HG02970 (cell line): ENCODE results near the gene MYH6.
"Not testable (repeated sequence)": the region's sequence is repeated elsewhere in the genome, so short reads cannot be mapped to it uniquely, and the experiment has no call there.

Experiments
- ATAC-seq: cut with Tn5 transposase; IDR thresholded peaks from one replicate; pipeline ENCODE4 v1.9.1; 2021; ENCODE audit warnings: mild to moderate bottlenecking, moderate library complexity, moderate number of reproducible peaks; ENCODE audit not compliant: unreplicated experiment, low FRiP score

The MYH6 gene

DNA sequence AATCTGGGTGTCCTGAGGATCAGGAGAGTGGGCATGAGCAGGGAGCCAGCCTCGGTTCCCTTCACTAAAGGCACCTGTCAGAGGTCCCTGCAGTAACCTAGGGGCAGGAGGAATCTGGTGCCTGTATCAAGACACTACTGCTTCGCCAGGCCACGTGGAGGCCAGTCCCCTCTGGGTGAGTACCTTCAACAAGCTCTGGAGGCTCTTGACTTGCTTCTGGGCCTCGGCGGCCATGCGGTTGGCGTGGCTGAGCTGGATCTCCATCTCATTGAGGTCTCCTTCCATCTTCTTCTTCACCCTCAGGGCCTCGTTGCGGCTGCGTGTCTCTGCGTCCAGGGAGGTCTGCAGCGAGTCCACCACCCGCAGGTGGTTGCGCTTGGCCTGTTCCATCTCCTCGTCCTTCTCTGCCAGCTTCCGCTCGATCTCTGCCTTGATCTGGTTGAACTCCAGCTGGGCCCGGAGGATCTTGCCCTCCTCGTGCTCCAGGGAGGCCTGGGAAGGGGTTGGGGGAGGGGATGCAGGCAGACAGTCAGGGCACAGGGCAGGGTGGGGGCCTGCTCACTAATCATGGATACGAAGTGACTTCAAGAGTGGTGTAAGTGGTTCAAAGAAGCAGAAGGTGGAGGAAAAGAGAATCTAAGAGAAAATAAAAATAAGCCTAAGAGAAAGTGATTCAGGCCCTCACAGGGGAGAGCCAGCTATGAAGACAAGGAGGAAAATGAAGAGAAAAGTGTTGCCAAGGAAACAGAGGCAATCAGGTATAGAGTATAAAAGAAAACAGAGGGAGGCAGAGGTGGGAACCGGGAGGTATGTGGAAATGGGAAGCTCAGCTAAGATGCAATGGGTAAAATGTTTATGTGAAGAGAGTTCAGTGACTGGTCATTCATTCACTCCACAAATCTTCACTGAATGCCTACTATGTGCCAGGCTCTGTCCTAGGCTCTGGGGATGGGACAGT lies 8.0 kb upstream of the MYH6 start:
- no peak for ATAC-seq

- ATAC-seq, result no peak
Measured at GRCh38 chr14:23414906-23415820, 7.1 kb upstream of the MYH6 start.

DNA sequence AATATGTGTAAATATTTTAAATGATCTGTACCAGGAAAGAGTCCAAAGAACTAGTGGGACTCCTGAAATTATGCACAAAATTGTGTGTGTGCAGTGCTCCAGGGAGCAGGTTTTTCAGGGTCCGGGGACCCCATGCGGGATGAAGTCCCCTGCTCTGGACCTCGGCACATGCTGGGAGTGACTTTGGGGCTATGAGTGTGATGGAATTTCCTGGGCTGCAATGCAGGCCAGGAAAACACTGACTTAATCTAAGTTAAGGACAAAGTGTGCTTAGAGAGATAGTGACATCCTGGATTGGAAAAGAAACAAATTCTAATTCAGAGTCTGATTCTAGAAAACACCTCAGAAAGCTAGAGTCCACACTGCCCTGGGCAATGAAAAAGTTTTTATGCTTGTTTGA lies 6.2 kb upstream of the MYH6 start:
- no peak for ATAC-seq

- no peak for ATAC-seq
Measured at GRCh38 chr14:23413681-23414080, 5.6 kb upstream of the MYH6 start.

DNA sequence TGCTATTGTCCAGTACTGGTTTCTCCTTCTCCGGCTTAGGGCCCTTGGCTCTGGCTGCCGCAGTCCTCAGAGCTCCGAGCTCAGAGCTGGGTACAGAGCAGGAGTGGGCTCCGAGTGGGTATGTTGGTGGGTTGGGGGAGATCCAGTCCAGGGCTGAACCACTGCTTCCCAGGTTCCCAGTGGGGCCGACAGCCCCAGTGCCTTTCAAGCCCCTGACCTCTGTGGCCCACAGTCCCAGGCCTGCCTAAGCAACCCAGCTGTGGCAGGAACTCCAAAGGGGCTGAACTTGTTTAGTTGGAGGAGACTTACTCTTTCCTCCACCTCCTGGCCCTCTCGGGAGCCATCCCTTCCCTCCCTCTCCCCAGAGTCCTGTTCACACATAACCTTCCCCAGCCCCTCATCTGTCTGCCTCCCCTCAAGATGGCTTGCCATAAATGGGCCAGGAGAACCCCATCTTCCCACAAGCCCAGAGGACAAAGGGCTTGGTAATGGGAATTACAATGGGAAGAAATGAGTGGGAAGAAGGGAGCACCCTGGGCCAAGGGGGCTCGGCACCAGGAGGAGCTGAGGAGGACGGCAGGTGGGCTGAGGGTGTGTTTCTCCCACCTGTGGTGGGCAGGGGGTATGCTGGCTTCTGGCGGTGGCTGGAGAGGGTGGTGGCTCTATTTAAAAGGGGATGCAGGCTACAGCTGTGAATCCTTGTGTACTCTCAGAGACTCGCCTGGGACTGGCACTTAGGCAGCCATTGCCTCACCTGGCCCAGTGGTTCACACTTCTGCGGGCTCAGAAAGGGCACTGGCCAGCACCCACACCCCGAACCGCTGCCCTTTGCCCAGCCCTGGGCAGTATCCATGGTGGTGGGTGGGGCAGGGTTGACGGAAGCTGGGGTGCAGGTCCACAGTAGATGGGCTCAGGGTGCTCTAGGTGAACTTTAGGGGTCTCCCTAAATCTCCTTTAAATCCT lies 3.8 kb upstream of the MYH6 start:
- ATAC-seq, result no peak

DNA sequence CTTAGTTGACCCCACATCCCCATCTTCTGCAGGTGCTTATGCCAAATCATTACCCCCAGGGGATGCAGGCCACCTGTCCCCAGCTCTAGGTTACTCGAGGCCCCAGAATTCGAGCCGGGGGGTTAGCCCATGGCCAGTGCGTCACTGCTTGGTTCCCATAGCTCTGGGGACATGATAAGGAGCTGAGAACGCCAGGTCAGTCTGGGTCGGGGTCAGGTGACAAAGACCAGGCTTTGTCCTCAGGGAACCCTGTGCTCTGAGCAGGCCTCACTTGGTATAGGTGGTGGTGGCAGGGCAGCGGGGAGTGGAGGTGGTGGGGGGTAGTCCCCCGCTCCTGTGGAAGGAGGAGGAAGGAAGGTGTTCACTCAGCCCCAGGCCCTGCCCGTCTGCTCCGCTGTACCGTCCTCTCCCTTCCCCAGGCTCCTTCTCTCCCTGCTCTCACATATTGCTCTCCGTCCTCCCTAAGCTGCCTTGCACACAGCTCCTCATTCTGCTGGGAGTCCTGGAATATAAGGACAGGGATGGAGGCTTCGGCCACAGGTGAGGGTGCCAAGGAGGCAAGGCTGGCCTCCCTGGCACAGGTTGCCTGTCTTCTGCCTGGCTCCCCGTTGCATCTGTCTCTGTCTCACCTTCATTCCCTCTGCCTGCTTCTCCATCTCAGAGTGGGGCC lies 2.0 kb upstream of the MYH6 start:
- ATAC-seq, result no peak

DNA sequence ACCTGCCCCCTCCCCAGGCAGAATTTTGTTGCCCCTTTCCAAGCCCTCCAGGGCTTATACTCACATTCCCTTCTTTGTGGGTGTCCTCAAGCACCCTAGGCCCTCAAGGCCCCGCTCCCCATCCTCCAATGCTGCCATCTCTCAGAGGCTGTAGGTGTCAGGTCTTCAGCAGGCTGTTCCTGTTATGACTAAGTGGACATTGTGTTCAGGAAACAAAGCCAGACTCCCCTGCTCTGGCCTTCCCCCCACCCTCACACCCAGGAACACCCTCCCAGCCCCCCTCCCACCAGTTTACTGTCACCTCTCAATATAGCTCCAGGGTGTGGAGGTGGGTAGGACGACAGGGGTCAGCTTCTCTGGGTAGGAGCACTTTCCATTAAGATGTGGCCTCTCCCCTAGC lies 1.4 kb upstream of the MYH6 start:
- ATAC-seq, result no peak

DNA sequence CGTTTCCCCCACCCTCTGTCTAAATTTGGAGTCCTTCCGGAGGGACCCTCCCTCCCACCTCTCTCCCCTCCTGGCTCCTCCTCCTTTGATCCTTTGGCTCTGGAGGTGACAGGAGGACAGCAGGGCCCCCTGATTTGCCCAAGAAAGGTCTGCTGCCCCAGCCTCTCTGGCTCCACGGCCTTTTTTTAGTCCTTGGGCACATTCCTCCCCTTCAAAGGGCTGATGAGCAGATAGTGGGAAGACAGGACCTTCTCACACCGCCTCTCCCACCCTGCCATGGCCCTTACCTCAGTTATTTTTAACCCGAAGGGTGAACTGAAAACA lies 196 bp upstream of the MYH6 start:
- no peak for ATAC-seq

GRCh38 chr14:23406725-23407355 lies 1.2 kb downstream of the MYH6 start:
- ATAC-seq, result no peak

DNA sequence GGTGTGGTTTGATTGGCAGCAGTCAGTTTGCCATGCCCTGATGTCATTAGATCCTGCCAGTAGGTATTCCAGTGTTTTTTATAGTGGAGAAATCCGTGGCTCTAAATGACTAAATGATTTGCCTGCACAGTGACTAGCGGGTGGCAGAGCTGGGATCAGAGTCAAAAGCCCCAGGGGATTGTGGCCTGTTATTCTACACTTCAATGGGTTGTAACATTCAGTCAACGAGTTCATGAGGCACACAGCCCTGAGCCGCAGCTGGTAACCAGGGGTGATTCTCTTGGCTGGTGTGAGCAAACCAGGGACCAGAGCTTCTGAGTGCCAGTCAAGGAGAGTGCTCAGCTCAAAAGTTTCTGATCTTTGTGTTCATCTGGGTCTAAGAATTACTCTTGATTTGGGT lies 1.8 kb downstream of the MYH6 start:
- no peak for ATAC-seq

- ATAC-seq, result no peak
Measured at GRCh38 chr14:23405516-23406025, 2.5 kb downstream of the MYH6 start.

GRCh38 chr14:23405096-23405495 lies 3.0 kb downstream of the MYH6 start:
- ATAC-seq, result no peak

GRCh38 chr14:23404331-23404900 lies 3.7 kb downstream of the MYH6 start:
- ATAC-seq, result no peak

DNA sequence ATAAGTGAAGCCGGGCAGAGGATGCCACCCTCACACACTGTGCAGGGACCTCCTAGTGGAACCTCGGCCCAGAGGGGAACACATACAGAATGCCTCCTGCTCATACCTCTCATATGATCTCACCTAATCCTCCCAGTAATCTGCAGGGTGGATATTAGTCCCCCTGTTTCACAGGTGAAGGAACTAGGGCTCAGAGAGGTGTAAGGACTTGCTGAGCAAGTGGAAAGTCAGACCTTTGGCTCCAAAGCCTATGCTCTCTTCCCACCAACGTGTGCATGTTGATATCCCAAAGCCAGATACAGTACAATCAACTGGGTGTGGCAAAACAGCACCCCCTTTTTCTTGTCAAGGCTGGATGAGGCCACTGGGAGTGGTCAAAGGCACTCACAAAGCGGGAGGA lies 4.2 kb downstream of the MYH6 start:
- no peak for ATAC-seq

DNA sequence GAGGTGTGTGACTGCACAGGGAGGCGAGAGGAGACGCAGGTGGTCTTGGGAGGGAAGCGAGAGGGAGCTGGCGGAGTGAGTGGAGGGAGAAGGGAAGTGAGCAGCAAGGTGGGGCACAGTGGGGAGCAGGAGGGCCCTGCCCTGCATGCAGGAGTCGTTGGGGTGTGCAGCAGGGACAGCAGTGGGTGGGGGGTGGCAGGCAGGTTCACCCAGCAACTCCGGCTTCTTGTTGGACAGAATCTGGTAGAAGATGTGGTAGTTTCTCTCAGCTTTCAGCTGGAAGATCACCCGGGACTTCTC lies 5.0 kb downstream of the MYH6 start:
- no peak for ATAC-seq

- ATAC-seq, result no peak
Measured at GRCh38 chr14:23402296-23403138, 5.6 kb downstream of the MYH6 start.

GRCh38 chr14:23401291-23401690 lies 6.8 kb downstream of the MYH6 start:
- ATAC-seq, result no peak

GRCh38 chr14:23400496-23401149 lies 7.5 kb downstream of the MYH6 start:
- ATAC-seq, result not testable (repeated sequence)
